ENCODE data around the gene RBP3. TPM values are rescaled to one million over a fixed set of nuclear protein-coding genes. Genes with fewer than 3 reads are reported as not detected.
A peak's percentile ranks its signal among the peaks of the same experiment; 100 is the strongest.

RBP3 gene
- total RNA-seq, 1 experiment from 2014 or later: not detected

- no peaks in the 10 kb centered on the region for H3K27me3 ChIP-seq (ENCODE audit: insufficient read depth, low read length)
- H4K8ac ChIP-seq (replicated peaks; ENCODE audit: insufficient read length, low read depth, low read length): no peak overlapping the region
- H3K79me2 ChIP-seq (ENCODE audit: insufficient read depth, low read length): no peaks in the 10 kb centered on the region
- WGBS (ENCODE audit: extremely low coverage, insufficient read length, low lambda C conversion rate): no CpG with 5 or more reads among the region's 12 CpGs
- H3K27ac ChIP-seq (ENCODE audit: insufficient read length, low read depth, low read length): no peak overlapping the region
- H3K4me2 ChIP-seq (ENCODE audit: insufficient read depth, insufficient read length, low read length): no peak overlapping the region
- no peak overlapping the region for H3K4ac ChIP-seq (ENCODE audit: low read depth, low read length)
- H3K9me3 ChIP-seq (ENCODE audit: control insufficient read depth, low read depth, low read length): no peaks in the 10 kb centered on the region
- no peak overlapping the region for H2BK5ac ChIP-seq (ENCODE audit: insufficient read length, low read length)
- H2BK15ac ChIP-seq (ENCODE audit: low read depth, low read length): no peak overlapping the region
- H3K4me3 Mint-ChIP-seq: no peak overlapping the region
- H2AFZ ChIP-seq (ENCODE audit: low read length): no peak overlapping the region
- no peak overlapping the region for H4K5ac ChIP-seq (ENCODE audit: insufficient read length, low read depth, low read length)
- H3T11ph ChIP-seq (ENCODE audit: low read length): no peak overlapping the region
- H2BK20ac ChIP-seq (ENCODE audit: low read depth, low read length, poor library complexity, severe bottlenecking): no peak overlapping the region
- H3K27me3 Mint-ChIP-seq (ENCODE audit: low read depth): peaks cover 7% of the 10 kb centered on the region
- H3K56ac ChIP-seq (ENCODE audit: insufficient read length, low read depth, low read length): no peak overlapping the region
- H3K4me1 ChIP-seq (ENCODE audit: insufficient read depth, low read length): peaks cover 6% of the 10 kb centered on the region; the same call in 1 of the 2 replicates
- no peak overlapping the region for H3K27ac Mint-ChIP-seq
- H2BK12ac ChIP-seq (ENCODE audit: insufficient read length, low read depth, low read length): no peak overlapping the region
- peaks cover 12 to 24% of the 10 kb centered on the region in 2 experiments for H3K4me1 Mint-ChIP-seq
- no peak overlapping the region for H3K18ac ChIP-seq (ENCODE audit: insufficient read length, low read depth, low read length)
- no peak overlapping the region for H3K23ac ChIP-seq (ENCODE audit: insufficient read length, low read depth, low read length)
- H4K20me1 ChIP-seq (ENCODE audit: control insufficient read depth, insufficient read depth, insufficient read length): no peaks in the 10 kb centered on the region
- no peak for TF ChIP-seq CTCF (conservative IDR thresholded peaks at IDR 0.05)
- no peak overlapping the region for H4K91ac ChIP-seq (ENCODE audit: insufficient read length, low read depth, low read length)
- H2AK5ac ChIP-seq (ENCODE audit: insufficient read length, low read length): no peak overlapping the region
- no peaks in the 10 kb centered on the region for H3K79me1 ChIP-seq (ENCODE audit: insufficient read depth, low read depth, low read length, poor library complexity, severe bottlenecking)
- H3K23me2 ChIP-seq (ENCODE audit: insufficient read length, low read depth, low read length, poor library complexity, severe bottlenecking): no peaks in the 10 kb centered on the region
- H2BK120ac ChIP-seq (ENCODE audit: low read depth, low read length, poor library complexity, severe bottlenecking): no peak overlapping the region
- H3K9me3 Mint-ChIP-seq: no peaks in the 10 kb centered on the region
- no peak overlapping the region for H3K9ac ChIP-seq (ENCODE audit: extremely low read depth, insufficient read length, low read length)
- H3K36me3 Mint-ChIP-seq (ENCODE audit: insufficient read depth in 1 of 3, low read depth in 3 of 3): no peaks in the 10 kb centered on the region
- H3K14ac ChIP-seq (ENCODE audit: insufficient read depth, low read length): no peak overlapping the region; the same call in 1 of the 2 replicates
- DNase-seq: peak; percentile 8
These were observed 26.7 kb downstream of the RBP3 start for GRCh38 chr10:47374611-47375536.
